Measurements from ENCODE around the gene SRSF8. TPM values are rescaled to one million over a fixed set of nuclear protein-coding genes. Genes with fewer than 3 reads are reported as not detected.
"Not testable (repeated sequence)": the region's sequence is repeated elsewhere in the genome, so short reads cannot be mapped to it uniquely, and the experiment has no call there.

Gene SRSF8
- 10 to 100 TPM; 40.9 to 54.3 (median 45.8) TPM for polyA plus RNA-seq (ENCODE audit: insufficient read length in 10 of 10)
- long read RNA-seq, donor 1, full-length matches to known transcripts: 55 of 55 reads
- long read RNA-seq, donor 1, partial matches to known transcripts: 0 of 55 reads
- long read RNA-seq, donor 1, other reads (novel, unspliced or antisense): 0 of 55 reads
- long read RNA-seq, donor 2, full-length matches to known transcripts: 51 of 51 reads
- long read RNA-seq, donor 2, partial matches to known transcripts: 0 of 51 reads
- long read RNA-seq, donor 2, other reads (novel, unspliced or antisense): 0 of 51 reads
- long read RNA-seq, donor 3: 0 reads
- long read RNA-seq, donor 4, full-length matches to known transcripts: 44 of 44 reads
- long read RNA-seq, donor 4, partial matches to known transcripts: 0 of 44 reads
- long read RNA-seq, donor 4, other reads (novel, unspliced or antisense): 0 of 44 reads
- long read RNA-seq, donor 5, full-length matches to known transcripts: 86 of 86 reads
- long read RNA-seq, donor 5, partial matches to known transcripts: 0 of 86 reads
- long read RNA-seq, donor 5, other reads (novel, unspliced or antisense): 0 of 86 reads
- long read RNA-seq, donor 6, full-length matches to known transcripts: 72 of 72 reads
- long read RNA-seq, donor 6, partial matches to known transcripts: 0 of 72 reads
- long read RNA-seq, donor 6, other reads (novel, unspliced or antisense): 0 of 72 reads
- long read RNA-seq, donor 7, full-length matches to known transcripts: 36 of 36 reads
- long read RNA-seq, donor 7, partial matches to known transcripts: 0 of 36 reads
- long read RNA-seq, donor 7, other reads (novel, unspliced or antisense): 0 of 36 reads
- long read RNA-seq, donor 8, full-length matches to known transcripts: 50 of 50 reads
- long read RNA-seq, donor 8, partial matches to known transcripts: 0 of 50 reads
- long read RNA-seq, donor 8, other reads (novel, unspliced or antisense): 0 of 50 reads
- long read RNA-seq, donor 9, full-length matches to known transcripts: 10 of 10 reads
- long read RNA-seq, donor 9, partial matches to known transcripts: 0 of 10 reads
- long read RNA-seq, donor 9, other reads (novel, unspliced or antisense): 0 of 10 reads

- DNase-seq: no peak
These were observed at the start of gene SRSF8 for GRCh38 chr11:95066716-95067038. Gene SRSF8, plus strand, starts transcription at chr11:95066919. Its CDS starts 308 bp downstream, at chr11:95067227.

- DNase-seq: not testable (repeated sequence)
These were observed 45.3 kb upstream of the SRSF8 start for GRCh38 chr11:95021468-95021867.

GRCh38 chr11:95024958-95025357 is 41.8 kb upstream of the SRSF8 start, which contains the start of gene KDM4E:
Gene KDM4E, plus strand, starts transcription at chr11:95025258. Its CDS starts 300 bp downstream, at chr11:95025558.
- DNase-seq: no peak

- DNase-seq: not testable (repeated sequence)
These were observed 41.1 kb upstream of the SRSF8 start for GRCh38 chr11:95025594-95025993.

GRCh38 chr11:95028357-95028756 is 38.4 kb upstream of the SRSF8 start:
- no peak for DNase-seq

- no peak for DNase-seq
These were observed 33.7 kb upstream of the SRSF8 start for GRCh38 chr11:95033051-95033450.

GRCh38 chr11:95035316-95035715 is 31.4 kb upstream of the SRSF8 start:
- no peak for DNase-seq

- peak; percentile 5 to 45 (median 10) for DNase-seq
These were observed 29.2 kb upstream of the SRSF8 start for GRCh38 chr11:95037356-95038035.

- DNase-seq: no peak
These were observed 24.5 kb upstream of the SRSF8 start for GRCh38 chr11:95042239-95042638.

GRCh38 chr11:95042906-95043305 is 23.8 kb upstream of the SRSF8 start:
- DNase-seq: no peak

GRCh38 chr11:95044010-95044409 is 22.7 kb upstream of the SRSF8 start:
- DNase-seq: no peak

GRCh38 chr11:95045812-95046211 is 20.9 kb upstream of the SRSF8 start:
- DNase-seq: no peak

- not testable (repeated sequence) for DNase-seq
These were observed 17.6 kb upstream of the SRSF8 start, which contains the start of gene KDM4F for GRCh38 chr11:95049122-95049521. Gene KDM4F, plus strand, starts transcription at chr11:95049422.

GRCh38 chr11:95050595-95051202 is 16.0 kb upstream of the SRSF8 start:
- no peak for DNase-seq

- no peak for DNase-seq
These were observed 12.4 kb upstream of the SRSF8 start for GRCh38 chr11:95054356-95054755.

- DNase-seq: no peak
These were observed 11.3 kb upstream of the SRSF8 start for GRCh38 chr11:95055283-95055897.

GRCh38 chr11:95057959-95058358 is 8.8 kb upstream of the SRSF8 start:
- DNase-seq: no peak

GRCh38 chr11:95058621-95059020 is 8.1 kb upstream of the SRSF8 start:
- DNase-seq: no peak

GRCh38 chr11:95059046-95059445 is 7.7 kb upstream of the SRSF8 start:
- DNase-seq: no peak

- no peak for DNase-seq
These were observed 1.4 kb upstream of the SRSF8 start for GRCh38 chr11:95065336-95065735.
